H9 (cell line): ENCODE data around the gene YJU2. TPM values are rescaled to one million over a fixed set of nuclear protein-coding genes. Genes with fewer than 3 reads are reported as not detected.
"Not testable (repeated sequence)": the region's sequence is repeated elsewhere in the genome, so short reads cannot be mapped to it uniquely, and the experiment has no call there.

Experiments
- DNase-seq: peaks from one replicate; pipeline ENCODE4 v3.0.0-alpha.2; 2017
- H2AFZ ChIP-seq: one replicate; pipeline ENCODE4 v1.6.1; 2013; ENCODE audit warnings: mild to moderate bottlenecking, low read length, control low read depth, moderate library complexity
- H2AK5ac ChIP-seq: 2 replicates; pipeline ENCODE4 v1.6.1; 2013; ENCODE audit warnings: low read length, control low read depth, mixed read lengths; ENCODE audit not compliant: insufficient read length
- H2BK120ac ChIP-seq: one replicate; pipeline ENCODE4 v1.6.1; 2013; ENCODE audit warnings: low read depth, mild to moderate bottlenecking, low read length, control low read depth, inconsistent platforms; ENCODE audit not compliant: poor library complexity, severe bottlenecking
- H2BK12ac ChIP-seq: 2 replicates; pipeline ENCODE4 v1.6.1; 2013; ENCODE audit warnings: low read length, control low read depth, mixed read lengths, low read depth; ENCODE audit not compliant: insufficient read length
- H2BK15ac ChIP-seq: 2 replicates; pipeline ENCODE4 v1.6.1; 2013; ENCODE audit warnings: low read depth, low read length, control low read depth
- H2BK20ac ChIP-seq: one replicate; pipeline ENCODE4 v1.6.1; 2013; ENCODE audit warnings: low read depth, mild to moderate bottlenecking, low read length, control low read depth, inconsistent platforms; ENCODE audit not compliant: poor library complexity, severe bottlenecking
- H2BK5ac ChIP-seq: 2 replicates; pipeline ENCODE4 v1.6.1; 2013; ENCODE audit warnings: low read length, control low read depth, mixed read lengths; ENCODE audit not compliant: insufficient read length
- H3K14ac ChIP-seq: 2 replicates; pipeline ENCODE4 v1.6.1; 2013; ENCODE audit warnings: low read length, control low read depth; ENCODE audit not compliant: insufficient read depth
- H3K18ac ChIP-seq: 2 replicates; pipeline ENCODE4 v1.6.1; 2013; ENCODE audit warnings: low read depth, mild to moderate bottlenecking, mixed read lengths, low read length, control low read depth; ENCODE audit not compliant: insufficient read length
- H3K23ac ChIP-seq: 2 replicates; pipeline ENCODE4 v1.6.1; 2013; ENCODE audit warnings: low read length, control low read depth, mixed read lengths, low read depth; ENCODE audit not compliant: insufficient read length
- H3K23me2 ChIP-seq: 2 replicates; pipeline ENCODE4 v1.6.1; 2013; ENCODE audit warnings: low read depth, mild to moderate bottlenecking, mixed read lengths, low read length, control low read depth; ENCODE audit not compliant: insufficient read length, poor library complexity, severe bottlenecking
- H3K27ac ChIP-seq: 2 replicates; pipeline ENCODE4 v1.5.1; 2013; ENCODE audit warnings: low read length, control low read depth, mixed read lengths, low read depth; ENCODE audit not compliant: insufficient read length
- H3K27me3 ChIP-seq: 2 replicates; pipeline ENCODE4 v1.6.1; 2013; ENCODE audit warnings: low read length, control low read depth, inconsistent platforms; ENCODE audit not compliant: insufficient read depth
- H3K4ac ChIP-seq: 2 replicates; pipeline ENCODE4 v1.6.1; 2013; ENCODE audit warnings: low read depth, mild to moderate bottlenecking, control low read depth, inconsistent platforms, low read length, moderate library complexity
- H3K4me1 ChIP-seq: 2 replicates; pipeline ENCODE4 v1.6.1; 2013; ENCODE audit warnings: low read length, control low read depth, inconsistent platforms; ENCODE audit not compliant: insufficient read depth
- H3K4me2 ChIP-seq: 2 replicates; pipeline ENCODE4 v1.6.1; 2013; ENCODE audit warnings: low read length, control low read depth, mixed read lengths; ENCODE audit not compliant: insufficient read length, insufficient read depth
- H3K56ac ChIP-seq: 2 replicates; pipeline ENCODE4 v1.6.1; 2013; ENCODE audit warnings: low read depth, mild to moderate bottlenecking, mixed read lengths, low read length, control low read depth; ENCODE audit not compliant: insufficient read length
- H3K79me1 ChIP-seq: 2 replicates; pipeline ENCODE4 v1.6.1; 2013; ENCODE audit warnings: low read depth, mild to moderate bottlenecking, moderate library complexity, low read length, control low read depth, inconsistent platforms; ENCODE audit not compliant: insufficient read depth, poor library complexity, severe bottlenecking
- H3K79me2 ChIP-seq: 2 replicates; pipeline ENCODE4 v1.6.1; 2013; ENCODE audit warnings: low read length, control low read depth, inconsistent platforms; ENCODE audit not compliant: insufficient read depth
- H3K9ac ChIP-seq: 2 replicates; pipeline ENCODE4 v1.6.1; 2013; ENCODE audit warnings: low read length, control low read depth, mixed read lengths; ENCODE audit not compliant: insufficient read length; ENCODE audit errors: extremely low read depth
- H3K9me3 ChIP-seq: one replicate; pipeline ENCODE4 v1.6.1; 2013; ENCODE audit warnings: low read depth, low read length, inconsistent platforms; ENCODE audit not compliant: control insufficient read depth
- H3T11ph ChIP-seq: one replicate; pipeline ENCODE4 v1.6.1; 2013; ENCODE audit warnings: mild to moderate bottlenecking, low read length, control low read depth, inconsistent platforms
- H4K20me1 ChIP-seq: one replicate; pipeline ENCODE4 v1.6.1; 2013; ENCODE audit not compliant: control insufficient read depth, insufficient read length, insufficient read depth
- H4K5ac ChIP-seq: 2 replicates; pipeline ENCODE4 v1.6.1; 2013; ENCODE audit warnings: low read depth, mild to moderate bottlenecking, mixed read lengths, low read length, control low read depth; ENCODE audit not compliant: insufficient read length
- H4K8ac ChIP-seq: replicated peaks from 2 replicates; pipeline ENCODE4 v1.6.1; 2013; ENCODE audit warnings: low read length, control low read depth, mixed read lengths, low read depth; ENCODE audit not compliant: insufficient read length
- H4K91ac ChIP-seq: 2 replicates; pipeline ENCODE4 v1.6.1; 2013; ENCODE audit warnings: low read depth, mild to moderate bottlenecking, moderate library complexity, mixed read lengths, low read length, control low read depth; ENCODE audit not compliant: insufficient read length
- H3K27ac Mint-ChIP-seq, 3 experiments: 2 replicates in 2 of 3; 3 replicates in 1 of 3; pipeline ENCODE4 v1.8.0; 2020 to 2021; ENCODE audit warnings: mixed read lengths in 3 of 3, mild to moderate bottlenecking in 1 of 3, moderate library complexity in 1 of 3
- H3K27me3 Mint-ChIP-seq: 2 replicates; pipeline ENCODE4 v1.8.0; 2021; ENCODE audit warnings: low read depth, mild to moderate bottlenecking, moderate library complexity, mixed read lengths
- H3K36me3 Mint-ChIP-seq, 3 experiments: 2 replicates in 2 of 3; 3 replicates in 1 of 3; pipeline ENCODE4 v1.8.0; 2020 to 2021; ENCODE audit warnings: low read depth in 3 of 3, mixed read lengths in 3 of 3; ENCODE audit not compliant: insufficient read depth in 1 of 3
- H3K4me1 Mint-ChIP-seq, 2 experiments: 2 replicates each; pipeline ENCODE4 v1.8.0; 2020; ENCODE audit warnings: mixed read lengths in 2 of 2
- H3K4me3 Mint-ChIP-seq, 2 experiments: 2 replicates in 1 of 2; 3 replicates in 1 of 2; pipeline ENCODE4 v1.8.0; 2020 to 2021; ENCODE audit warnings: mild to moderate bottlenecking in 2 of 2, mixed read lengths in 2 of 2, moderate library complexity in 1 of 2
- H3K9me3 Mint-ChIP-seq, 2 experiments: 2 replicates in 1 of 2; 3 replicates in 1 of 2; pipeline ENCODE4 v1.8.0; 2020; ENCODE audit warnings: mild to moderate bottlenecking in 2 of 2, mixed read lengths in 2 of 2, moderate library complexity in 1 of 2
- WGBS: extraction: QIAGEN DNeasy Blood & Tissue Kit; methylation state at CpG from one replicate; pipeline ENCODE4 v1.1.7; 2013; ENCODE audit warnings: missing lambda C conversion rate, low lambda C conversion rate, mixed read lengths; ENCODE audit not compliant: insufficient read length; ENCODE audit errors: extremely low coverage; 5-methylcytosine and 5-hydroxymethylcytosine counted together
- total RNA-seq: library from RNA; stranded (reverse); gene quantifications from 2 replicates; pipeline ENCODE4 v1.2.1, GENCODE V29; 2021

The YJU2 gene
- total RNA-seq, 1 experiment from 2014 or later, result 31.0 TPM

DNA sequence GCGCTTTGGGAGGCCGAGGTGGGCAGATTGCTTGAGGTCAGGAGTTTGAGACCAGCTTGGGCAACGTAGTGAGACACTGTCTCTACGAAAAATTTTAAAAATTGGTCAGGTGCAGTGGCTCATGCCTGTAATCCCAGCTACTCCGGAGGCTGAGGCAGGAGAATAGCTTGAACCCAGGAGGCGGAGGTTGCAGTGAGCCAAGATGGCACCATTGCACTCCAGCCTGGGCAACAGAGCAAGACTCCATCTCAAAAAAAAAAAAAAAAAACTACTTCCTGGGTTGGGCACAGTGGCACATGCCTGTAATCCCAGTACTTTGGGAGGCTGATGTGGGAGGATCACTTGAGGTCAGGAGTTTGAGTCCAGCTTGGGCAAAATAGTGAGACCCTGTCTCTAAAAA, 15.4 kb upstream of the YJU2 start:
- H3T11ph ChIP-seq, H3K4me1 ChIP-seq, H2AFZ ChIP-seq, H2BK120ac ChIP-seq, H2AK5ac ChIP-seq, H3K23me2 ChIP-seq, H3K56ac ChIP-seq, H3K14ac ChIP-seq, H3K9me3 ChIP-seq, H3K79me2 ChIP-seq, DNase-seq, H3K27ac Mint-ChIP-seq, H3K27me3 ChIP-seq, H3K27ac ChIP-seq, H3K9ac ChIP-seq, H2BK15ac ChIP-seq, H3K18ac ChIP-seq, H3K4me2 ChIP-seq, H3K27me3 Mint-ChIP-seq, H3K4me3 Mint-ChIP-seq, H4K8ac ChIP-seq, H3K4me1 Mint-ChIP-seq, H3K4ac ChIP-seq, H3K36me3 Mint-ChIP-seq, H4K20me1 ChIP-seq, H2BK5ac ChIP-seq, H3K23ac ChIP-seq, H3K79me1 ChIP-seq, H4K5ac ChIP-seq, H2BK12ac ChIP-seq, H3K9me3 Mint-ChIP-seq, H4K91ac ChIP-seq, H2BK20ac ChIP-seq: not testable (repeated sequence)
- WGBS, result no CpG with 5 or more reads among the region's 6 CpGs

DNA sequence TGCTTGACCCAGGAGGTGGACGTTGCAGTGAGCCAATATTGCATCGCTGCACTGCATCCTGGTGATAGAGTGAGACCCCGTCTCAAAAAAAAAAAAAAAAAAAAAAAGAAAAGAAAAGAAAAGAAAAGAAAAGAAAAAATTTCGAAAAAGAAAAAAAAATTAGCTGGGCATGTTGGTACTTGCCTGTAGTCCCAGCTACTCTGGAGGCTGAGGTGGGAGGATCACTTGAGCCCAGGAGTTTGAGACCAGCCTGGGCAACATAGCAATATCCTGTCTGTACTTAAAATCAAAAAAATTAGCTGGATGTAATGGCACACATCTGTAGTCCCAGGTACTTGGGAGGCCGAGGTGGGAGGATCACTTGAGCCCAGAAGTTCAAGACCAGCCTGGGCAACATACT, 14.7 kb upstream of the YJU2 start:
- H3K4me2 ChIP-seq, H3K9me3 Mint-ChIP-seq, H3K27me3 Mint-ChIP-seq, DNase-seq, H2BK5ac ChIP-seq, H2BK12ac ChIP-seq, H3T11ph ChIP-seq, H3K27ac ChIP-seq, H2BK20ac ChIP-seq, H2AFZ ChIP-seq, H3K18ac ChIP-seq, H2BK120ac ChIP-seq, H3K9ac ChIP-seq, H3K4me1 Mint-ChIP-seq, H4K8ac ChIP-seq, H3K79me1 ChIP-seq, H4K91ac ChIP-seq, H3K9me3 ChIP-seq, H3K23me2 ChIP-seq, H3K36me3 Mint-ChIP-seq, H3K79me2 ChIP-seq, H4K20me1 ChIP-seq, H2BK15ac ChIP-seq, H3K4me1 ChIP-seq, H3K14ac ChIP-seq, H4K5ac ChIP-seq, H3K27ac Mint-ChIP-seq, H3K4ac ChIP-seq, H3K56ac ChIP-seq, H3K4me3 Mint-ChIP-seq, H2AK5ac ChIP-seq, H3K23ac ChIP-seq, H3K27me3 ChIP-seq: not testable (repeated sequence)
- no CpG with 5 or more reads among the region's 5 CpGs for WGBS
